Measurements from ENCODE around the gene YKT6. TPM values are rescaled to one million over a fixed set of nuclear protein-coding genes. Genes with fewer than 3 reads are reported as not detected.

YKT6 gene
- total RNA-seq, 2 donors from 2014 or later: 43.9 to 44.9 TPM

GRCh38 chr7:44184206-44184872, 16.4 kb upstream of the YKT6 start:
- Histone ChIP-seq H3K27me3 (no peaks in the 10 kb centered on the region), H3K27ac (no peak overlapping the region), H3K36me3 (no peaks in the 10 kb centered on the region), H3K4me1 (no peaks in the 10 kb centered on the region), H3K4me3 (no peak overlapping the region), H3K9me3 (peaks cover 5 to 10% of the 10 kb centered on the region in 2 donors)
- DNase-seq (ENCODE audit: low spot score): peak; percentile 44
- TF ChIP-seq, protein P1, sequence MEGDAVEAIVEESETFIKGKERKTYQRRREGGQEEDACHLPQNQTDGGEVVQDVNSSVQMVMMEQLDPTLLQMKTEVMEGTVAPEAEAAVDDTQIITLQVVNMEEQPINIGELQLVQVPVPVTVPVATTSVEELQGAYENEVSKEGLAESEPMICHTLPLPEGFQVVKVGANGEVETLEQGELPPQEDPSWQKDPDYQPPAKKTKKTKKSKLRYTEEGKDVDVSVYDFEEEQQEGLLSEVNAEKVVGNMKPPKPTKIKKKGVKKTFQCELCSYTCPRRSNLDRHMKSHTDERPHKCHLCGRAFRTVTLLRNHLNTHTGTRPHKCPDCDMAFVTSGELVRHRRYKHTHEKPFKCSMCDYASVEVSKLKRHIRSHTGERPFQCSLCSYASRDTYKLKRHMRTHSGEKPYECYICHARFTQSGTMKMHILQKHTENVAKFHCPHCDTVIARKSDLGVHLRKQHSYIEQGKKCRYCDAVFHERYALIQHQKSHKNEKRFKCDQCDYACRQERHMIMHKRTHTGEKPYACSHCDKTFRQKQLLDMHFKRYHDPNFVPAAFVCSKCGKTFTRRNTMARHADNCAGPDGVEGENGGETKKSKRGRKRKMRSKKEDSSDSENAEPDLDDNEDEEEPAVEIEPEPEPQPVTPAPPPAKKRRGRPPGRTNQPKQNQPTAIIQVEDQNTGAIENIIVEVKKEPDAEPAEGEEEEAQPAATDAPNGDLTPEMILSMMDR (IDR thresholded peaks at IDR 0.05): no peak

GRCh38 chr7:44184873-44185446, 15.8 kb upstream of the YKT6 start:
- Histone ChIP-seq H3K9me3 (peaks cover 5 to 10% of the 10 kb centered on the region in 2 donors), H3K4me3 (no peak overlapping the region)
- TF ChIP-seq, protein P1 (IDR thresholded peaks at IDR 0.05): no peak

DNA sequence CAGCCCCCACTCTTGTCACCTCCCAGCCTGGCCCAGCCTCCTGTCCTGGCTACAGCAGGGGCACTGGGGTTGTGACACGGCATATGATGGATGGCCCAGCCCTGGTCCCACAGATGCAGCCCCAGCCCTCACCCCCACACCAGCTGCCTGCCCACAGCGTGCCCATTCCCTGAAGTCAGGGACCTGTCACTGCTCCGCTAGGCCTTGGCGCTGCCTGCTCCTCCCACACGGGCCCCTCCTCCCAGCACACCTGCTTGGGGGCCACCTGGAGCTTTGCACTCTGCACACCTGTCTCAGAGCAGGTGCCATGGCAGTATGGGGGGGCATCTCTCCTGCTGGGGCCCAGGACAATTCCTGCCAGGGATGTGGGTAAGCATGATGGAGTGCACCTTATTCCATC, 15.0 kb upstream of the YKT6 start:
- H3K9me3 ChIP-seq: peaks cover 5 to 10% of the 10 kb centered on the region in 2 donors

More at GRCh38 chr7:44184873-44185446, 15.8 kb upstream of the YKT6 start:
- no peaks in the 10 kb centered on the region for H3K27me3 ChIP-seq
- H3K36me3 ChIP-seq: no peaks in the 10 kb centered on the region
- H3K4me1 ChIP-seq: no peaks in the 10 kb centered on the region
- DNase-seq (ENCODE audit: low spot score): peak; percentile 23
- H3K27ac ChIP-seq: no peak overlapping the region

GRCh38 chr7:44186736-44187135, 14.0 kb upstream of the YKT6 start:
- Histone ChIP-seq H3K4me3 (no peak overlapping the region), H3K27ac (no peak overlapping the region), H3K4me1 (no peaks in the 10 kb centered on the region), H3K9me3 (peaks cover 5 to 10% of the 10 kb centered on the region in 2 donors), H3K27me3 (no peaks in the 10 kb centered on the region), H3K36me3 (no peaks in the 10 kb centered on the region)
- TF ChIP-seq, protein P1 (IDR thresholded peaks at IDR 0.05): no peak
- peak; percentile 54 for DNase-seq (ENCODE audit: low spot score)

More for the DNA sequence above, 15.0 kb upstream of the YKT6 start:
- no peak overlapping the region for H3K4me3 ChIP-seq
- TF ChIP-seq, protein P1 (IDR thresholded peaks at IDR 0.05): no peak
- no peak overlapping the region for H3K27ac ChIP-seq
- DNase-seq (ENCODE audit: low spot score): peak; percentile 38
- no peaks in the 10 kb centered on the region for H3K27me3 ChIP-seq
- H3K4me1 ChIP-seq: no peaks in the 10 kb centered on the region
- no peaks in the 10 kb centered on the region for H3K36me3 ChIP-seq

GRCh38 chr7:44187636-44188416, 13.0 kb upstream of the YKT6 start:
- Histone ChIP-seq H3K27me3 (no peaks in the 10 kb centered on the region), H3K9me3 (peaks cover 2 to 4% of the 10 kb centered on the region in 2 donors), H3K36me3 (no peaks in the 10 kb centered on the region), H3K27ac (no peak overlapping the region), H3K4me1 (no peaks in the 10 kb centered on the region), H3K4me3 (no peak overlapping the region)
- DNase-seq (ENCODE audit: low spot score): peak; percentile 51
- TF ChIP-seq, protein P1 (IDR thresholded peaks at IDR 0.05): no peak
